ENCODE data around the gene ZNF385B. TPM values are rescaled to one million over a fixed set of nuclear protein-coding genes. Genes with fewer than 3 reads are reported as not detected.

The ZNF385B gene
- total RNA-seq, 1 experiment from 2014 or later: 0.57 TPM

DNA sequence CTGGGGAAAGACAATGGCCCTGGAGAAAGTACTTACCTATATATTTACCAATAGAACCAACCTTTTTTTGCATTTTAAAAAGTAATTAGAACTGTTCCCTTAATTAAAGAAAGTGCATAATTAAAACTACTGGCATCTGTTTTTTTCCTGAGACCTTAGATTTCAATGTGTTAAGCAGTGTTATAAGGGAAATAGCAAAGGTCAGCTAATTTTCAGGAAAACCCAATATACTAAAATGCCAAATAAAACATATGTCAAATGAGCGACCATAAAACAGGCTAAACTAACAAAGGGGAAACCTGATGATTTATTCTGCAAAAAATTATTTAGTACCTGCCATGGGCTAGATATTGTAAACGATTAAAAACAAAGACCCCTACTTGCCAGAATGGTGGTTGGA, 372.8 kb downstream of the ZNF385B start:
- DNase-seq: no peak
- intact Hi-C loops (cut with micrococcal nuclease; ENCODE audit: unreplicated experiment): no loop called here
- H3K4me3 Mint-ChIP-seq (ENCODE audit: low read depth, unreplicated experiment): no peak overlapping the region
- H3K27ac Mint-ChIP-seq (ENCODE audit: unreplicated experiment): no peak overlapping the region
- CTCF ChIA-PET: no interaction called here
- no peaks in the 10 kb centered on the region for H3K27me3 Mint-ChIP-seq (ENCODE audit: unreplicated experiment)
- H3K9me3 Mint-ChIP-seq (ENCODE audit: low read depth, unreplicated experiment): no peaks in the 10 kb centered on the region
- peaks cover 15% of the 10 kb centered on the region for H3K4me1 Mint-ChIP-seq (ENCODE audit: low read depth, unreplicated experiment)
- TF ChIP-seq, protein P1, sequence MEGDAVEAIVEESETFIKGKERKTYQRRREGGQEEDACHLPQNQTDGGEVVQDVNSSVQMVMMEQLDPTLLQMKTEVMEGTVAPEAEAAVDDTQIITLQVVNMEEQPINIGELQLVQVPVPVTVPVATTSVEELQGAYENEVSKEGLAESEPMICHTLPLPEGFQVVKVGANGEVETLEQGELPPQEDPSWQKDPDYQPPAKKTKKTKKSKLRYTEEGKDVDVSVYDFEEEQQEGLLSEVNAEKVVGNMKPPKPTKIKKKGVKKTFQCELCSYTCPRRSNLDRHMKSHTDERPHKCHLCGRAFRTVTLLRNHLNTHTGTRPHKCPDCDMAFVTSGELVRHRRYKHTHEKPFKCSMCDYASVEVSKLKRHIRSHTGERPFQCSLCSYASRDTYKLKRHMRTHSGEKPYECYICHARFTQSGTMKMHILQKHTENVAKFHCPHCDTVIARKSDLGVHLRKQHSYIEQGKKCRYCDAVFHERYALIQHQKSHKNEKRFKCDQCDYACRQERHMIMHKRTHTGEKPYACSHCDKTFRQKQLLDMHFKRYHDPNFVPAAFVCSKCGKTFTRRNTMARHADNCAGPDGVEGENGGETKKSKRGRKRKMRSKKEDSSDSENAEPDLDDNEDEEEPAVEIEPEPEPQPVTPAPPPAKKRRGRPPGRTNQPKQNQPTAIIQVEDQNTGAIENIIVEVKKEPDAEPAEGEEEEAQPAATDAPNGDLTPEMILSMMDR (IDR thresholded peaks at IDR 0.05; ENCODE audit: unreplicated experiment): no peak
- H3K36me3 Mint-ChIP-seq (ENCODE audit: insufficient read depth, unreplicated experiment): no peaks in the 10 kb centered on the region
- no TSS peak for BruUV-seq (replicated peaks)

DNA sequence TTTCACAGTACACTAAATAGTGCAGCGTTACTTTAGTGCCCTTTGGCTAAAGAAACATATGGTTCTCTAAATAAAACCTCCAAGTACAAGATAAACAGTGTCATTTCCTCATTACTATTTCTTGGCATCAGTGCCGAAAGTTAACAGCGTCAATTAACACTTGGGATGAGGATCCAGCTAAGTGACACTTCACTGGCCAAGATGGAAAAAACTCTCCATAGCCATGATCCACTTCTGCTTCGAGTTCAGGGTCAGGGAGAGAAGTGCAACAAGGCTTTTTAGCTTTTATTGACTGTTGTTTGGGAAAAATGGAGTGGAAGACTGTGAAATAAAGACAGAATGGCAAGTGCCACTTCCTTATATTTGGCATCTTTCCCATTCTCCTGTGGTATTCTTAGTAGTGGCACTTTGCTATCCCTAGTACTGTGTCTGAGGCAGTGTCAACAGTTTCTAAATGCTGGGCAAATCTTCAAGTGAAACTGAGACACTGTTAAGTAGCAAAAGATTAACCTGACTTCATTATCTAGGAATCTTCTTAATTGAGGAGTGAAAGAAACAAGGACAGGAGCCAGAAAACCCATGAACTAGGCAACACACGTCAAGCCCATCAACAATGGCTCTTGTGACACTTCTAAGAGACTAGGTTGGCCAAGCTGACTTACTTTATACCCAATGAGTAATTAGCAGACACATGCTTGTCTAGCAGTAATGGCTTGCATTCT, 374.2 kb downstream of the ZNF385B start:
- TF ChIP-seq, protein P1 (IDR thresholded peaks at IDR 0.05; ENCODE audit: unreplicated experiment): no peak
- H3K36me3 Mint-ChIP-seq (ENCODE audit: insufficient read depth, unreplicated experiment): no peaks in the 10 kb centered on the region
- peak overlapping the region; percentile 4 for H3K27ac Mint-ChIP-seq (ENCODE audit: unreplicated experiment)
- H3K9me3 Mint-ChIP-seq (ENCODE audit: low read depth, unreplicated experiment): no peaks in the 10 kb centered on the region
- H3K4me1 Mint-ChIP-seq (ENCODE audit: low read depth, unreplicated experiment): peaks cover 15% of the 10 kb centered on the region
- intact Hi-C loops (cut with micrococcal nuclease; ENCODE audit: unreplicated experiment): no loop called here
- CTCF ChIA-PET: no interaction called here
- no peaks in the 10 kb centered on the region for H3K27me3 Mint-ChIP-seq (ENCODE audit: unreplicated experiment)
- no peak for DNase-seq
- H3K4me3 Mint-ChIP-seq (ENCODE audit: low read depth, unreplicated experiment): no peak overlapping the region
- no TSS peak for BruUV-seq (replicated peaks)

DNA sequence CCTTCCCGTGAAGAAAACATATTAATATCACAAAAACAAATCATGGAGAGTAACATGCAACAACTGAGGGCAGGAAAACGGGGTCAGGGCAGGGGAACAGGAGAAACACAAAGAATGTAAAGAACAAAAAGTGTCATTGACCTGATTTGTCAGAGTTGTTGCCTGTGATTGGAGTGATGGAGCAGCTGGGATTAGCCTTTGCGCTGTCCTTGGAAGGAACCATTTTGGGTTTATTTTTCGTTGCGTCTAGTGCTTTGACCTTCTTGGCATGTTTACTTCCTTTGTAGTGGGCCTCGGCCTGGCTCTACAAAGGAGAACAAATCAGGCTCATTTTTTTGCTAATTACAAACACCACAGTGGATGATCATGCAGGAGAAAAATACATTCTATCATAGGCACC, 378.3 kb downstream of the ZNF385B start:
- H3K4me1 Mint-ChIP-seq (ENCODE audit: low read depth, unreplicated experiment): peaks cover 15% of the 10 kb centered on the region
- CTCF ChIA-PET: no interaction called here
- H3K27ac Mint-ChIP-seq (ENCODE audit: unreplicated experiment): no peak overlapping the region

DNA sequence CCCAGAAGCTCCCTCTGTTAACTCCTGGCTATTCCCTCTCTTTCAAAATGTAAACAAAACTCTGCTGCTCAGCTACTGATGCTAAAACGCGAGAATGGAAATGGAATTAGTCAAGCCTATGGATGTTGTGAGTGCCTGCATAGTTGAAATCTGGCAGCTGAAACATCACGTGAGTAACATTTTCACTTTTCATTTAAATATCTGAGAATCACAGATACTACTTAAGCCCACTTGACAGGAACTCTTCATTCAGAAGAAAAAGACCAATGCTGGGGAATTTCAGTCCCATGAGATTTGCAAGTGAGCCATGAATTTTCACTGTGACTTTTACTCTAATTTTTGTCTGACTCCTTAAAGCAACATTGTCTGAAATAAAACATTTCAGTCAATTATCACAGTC, 381.5 kb downstream of the ZNF385B start:
- BruUV-seq (replicated peaks): no TSS peak
- Mint-ChIP-seq H3K27me3 (ENCODE audit: unreplicated experiment) (no peaks in the 10 kb centered on the region), H3K4me3 (ENCODE audit: low read depth, unreplicated experiment) (no peak overlapping the region)

More for the DNA sequence above, 378.3 kb downstream of the ZNF385B start:
- H3K27me3 Mint-ChIP-seq (ENCODE audit: unreplicated experiment): no peaks in the 10 kb centered on the region
- TF ChIP-seq, protein P1 (IDR thresholded peaks at IDR 0.05; ENCODE audit: unreplicated experiment): no peak
- H3K4me3 Mint-ChIP-seq (ENCODE audit: low read depth, unreplicated experiment): no peak overlapping the region
- H3K9me3 Mint-ChIP-seq (ENCODE audit: low read depth, unreplicated experiment): no peaks in the 10 kb centered on the region
- BruUV-seq (replicated peaks): no TSS peak
- H3K36me3 Mint-ChIP-seq (ENCODE audit: insufficient read depth, unreplicated experiment): no peaks in the 10 kb centered on the region
- no peak for DNase-seq
- intact Hi-C loops (cut with micrococcal nuclease; ENCODE audit: unreplicated experiment): no loop called here

More for the DNA sequence above, 381.5 kb downstream of the ZNF385B start:
- DNase-seq: no peak
- H3K9me3 Mint-ChIP-seq (ENCODE audit: low read depth, unreplicated experiment): no peaks in the 10 kb centered on the region
- TF ChIP-seq, protein P1 (IDR thresholded peaks at IDR 0.05; ENCODE audit: unreplicated experiment): no peak
- CTCF ChIA-PET: interaction anchor here (0.7 kb wide), 1 partner anchor 37 kb away, joined by 3 read pairs; no protein-coding TSS in a partner anchor
- no peak overlapping the region for H3K27ac Mint-ChIP-seq (ENCODE audit: unreplicated experiment)
- intact Hi-C loops (cut with micrococcal nuclease; ENCODE audit: unreplicated experiment): no loop called here
- no peaks in the 10 kb centered on the region for H3K36me3 Mint-ChIP-seq (ENCODE audit: insufficient read depth, unreplicated experiment)
- no peaks in the 10 kb centered on the region for H3K4me1 Mint-ChIP-seq (ENCODE audit: low read depth, unreplicated experiment)

Data from Calu3 (cell line).